SK-N-SH (cell line): ENCODE results near the gene SETD1A. TPM values are rescaled to one million over a fixed set of nuclear protein-coding genes. Genes with fewer than 3 reads are reported as not detected.

ENCODE experiments used
- CTCF ChIA-PET: fragments of 300-600, 350-600 bp; formaldehyde crosslinking; extraction: SDS; loops from one replicate; lab custom pipeline; 2021; lab: Yijun Ruan, JAX
- POLR2A ChIA-PET: fragments of 350-600 bp; sonication (Branson Sonifier 250); formaldehyde crosslinking; extraction: SDS; loops from one replicate; lab custom pipeline; 2020; ENCODE audit warnings: antibody characterized with exemption, inconsistent platforms; lab: Yijun Ruan, JAX
- DNase-seq: peaks from one replicate; pipeline ENCODE4 v3.0.0; 2012
- H2AFZ ChIP-seq: fragments of 200-600 bp; sonication (generic); 2 replicates; pipeline ENCODE4 v1.8.1; 2016; ENCODE audit warnings: antibody characterized with exemption, mild to moderate bottlenecking, low read depth
- H3F3A ChIP-seq: fragments of 200-600 bp; sonication (generic); replicated peaks from 2 replicates; pipeline ENCODE3; 2016; ENCODE audit warnings: antibody characterized with exemption, mild to moderate bottlenecking; ENCODE audit not compliant: insufficient read depth
- H3K27ac ChIP-seq, 2 experiments: fragments of 200-500 bp in 1 of 2; fragments of 200-600 bp in 1 of 2; sonication (Bioruptor generic) in 1 of 2; sonication (generic), shearing (Covaris generic) in 1 of 2; 2 replicates each; pipeline versions ENCODE4 v1.5.1 to v1.6.1; 2014 to 2016; ENCODE audit warnings: low read depth in 2 of 2, inconsistent platforms in 1 of 2, low read length in 1 of 2, mild to moderate bottlenecking in 1 of 2, mixed read lengths in 1 of 2
- H3K27me3 ChIP-seq: fragments of 200-600 bp; sonication (generic), shearing (Covaris generic); 2 replicates; pipeline ENCODE4 v1.6.1; 2016; ENCODE audit warnings: mixed run types; ENCODE audit not compliant: insufficient read depth
- H3K36me3 ChIP-seq, 2 experiments: fragments of 200-500 bp in 1 of 2; fragments of 200-600 bp in 1 of 2; sonication (Bioruptor generic) in 1 of 2; sonication (generic) in 1 of 2; replicated peaks in 1 of 2; 2 replicates each; pipeline versions ENCODE3 to v1.5.1; 2014 to 2016; ENCODE audit warnings: low read length in 1 of 2, mild to moderate bottlenecking in 1 of 2; ENCODE audit not compliant: insufficient read depth in 2 of 2, control insufficient read depth in 1 of 2
- H3K4me1 ChIP-seq, 2 experiments: fragments of 200-500 bp in 1 of 2; fragments of 200-600 bp in 1 of 2; sonication (Bioruptor generic) in 1 of 2; sonication (generic), shearing (Covaris generic) in 1 of 2; 2 replicates each; pipeline versions ENCODE4 v1.5.1 to v1.6.1; 2014 to 2016; ENCODE audit warnings: low read depth in 1 of 2, low read length in 1 of 2, mixed run types in 1 of 2; ENCODE audit not compliant: insufficient read depth in 2 of 2, control insufficient read depth in 1 of 2
- H3K4me2 ChIP-seq: fragments of 200-600 bp; sonication (generic), shearing (Covaris generic); 2 replicates; pipeline ENCODE4 v1.6.1; 2017; ENCODE audit warnings: mixed run types
- H3K4me3 ChIP-seq, 2 experiments: fragments of 200-500 bp in 1 of 2; fragments of 200-600 bp in 1 of 2; sonication (Bioruptor generic) in 1 of 2; sonication (generic), shearing (Covaris generic) in 1 of 2; 2 replicates each; pipeline versions ENCODE4 v1.5.1 to v1.8.1; 2014 to 2016; ENCODE audit warnings: low read depth in 2 of 2, inconsistent platforms in 1 of 2, low read length in 1 of 2, mild to moderate bottlenecking in 1 of 2, mixed read lengths in 1 of 2, moderate library complexity in 1 of 2
- H3K79me2 ChIP-seq: fragments of 200-600 bp; sonication (generic); 2 replicates; pipeline ENCODE4 v1.8.1; 2017; ENCODE audit warnings: mild to moderate bottlenecking; ENCODE audit not compliant: insufficient read depth
- H3K9ac ChIP-seq: fragments of 200-600 bp; sonication (generic); 2 replicates; pipeline ENCODE4 v1.6.1; 2017; ENCODE audit warnings: mixed run types
- H3K9me2 ChIP-seq: fragments of 200-600 bp; sonication (generic); 2 replicates; pipeline ENCODE4 v1.6.1; 2017; ENCODE audit warnings: mixed run types
- H3K9me3 ChIP-seq: fragments of 200-600 bp; sonication (generic); 2 replicates; pipeline ENCODE4 v1.6.1; 2017; ENCODE audit warnings: mixed run types, mild to moderate bottlenecking, moderate library complexity
- H4K20me1 ChIP-seq: fragments of 200-600 bp; sonication (generic); 2 replicates; pipeline ENCODE4 v1.6.1; 2017; ENCODE audit warnings: mild to moderate bottlenecking, mixed run types; ENCODE audit not compliant: insufficient read depth
- ELF1 ChIP-seq: IDR thresholded peaks from 2 replicates; pipeline ENCODE4 v1.4.0; 2012
- EZH2phosphoT487 ChIP-seq: fragments of 200-600 bp; sonication (generic); IDR thresholded peaks from 2 replicates; pipeline ENCODE4 v1.6.1; 2017; ENCODE audit warnings: low read depth, mixed run types, mild to moderate bottlenecking, antibody characterized with exemption, moderate library complexity, borderline replicate concordance
- FOXJ3 ChIP-seq: sonication (generic); formaldehyde crosslinking; IDR thresholded peaks from 2 replicates; pipeline ENCODE4 v1.5.1; 2020; ENCODE audit warnings: mild to moderate bottlenecking, missing genetic modification reagents
- FOXM1 ChIP-seq: IDR thresholded peaks from 2 replicates; pipeline ENCODE4 v1.4.0; 2012; ENCODE audit warnings: low read depth, mild to moderate bottlenecking
- GABPA ChIP-seq: IDR thresholded peaks from 2 replicates; pipeline ENCODE4 v1.4.0; 2012; ENCODE audit warnings: low read depth, mild to moderate bottlenecking
- JUND ChIP-seq: IDR thresholded peaks from 2 replicates; pipeline ENCODE4 v1.4.0; 2012
- MAX ChIP-seq: IDR thresholded peaks from 2 replicates; pipeline ENCODE4 v1.4.0; 2012; ENCODE audit warnings: low read depth
- MEF2A ChIP-seq: IDR thresholded peaks from 2 replicates; pipeline ENCODE4 v1.4.0; 2012; ENCODE audit warnings: low read depth, borderline replicate concordance
- MXI1 ChIP-seq: IDR thresholded peaks from 2 replicates; pipeline ENCODE4 v1.6.1; 2012; ENCODE audit warnings: mild to moderate bottlenecking, low read depth, low read length, improper control_type of control experiment
- PBX3 ChIP-seq: IDR thresholded peaks from 2 replicates; pipeline ENCODE4; 2012
- POLR2AphosphoS5 ChIP-seq: IDR thresholded peaks from 2 replicates; pipeline ENCODE4 v1.6.1; 2012; ENCODE audit warnings: low read depth, low read length
- RFX5 ChIP-seq: IDR thresholded peaks from 2 replicates; pipeline ENCODE4 v1.6.1; 2012; ENCODE audit warnings: mild to moderate bottlenecking, improper control_type of control experiment, low read length
- RXRA ChIP-seq: IDR thresholded peaks from 2 replicates; pipeline ENCODE4 v1.4.0; 2012; ENCODE audit warnings: low read depth, mild to moderate bottlenecking, borderline replicate concordance
- SIN3A ChIP-seq: IDR thresholded peaks from 2 replicates; pipeline ENCODE4 v1.6.1; 2012; ENCODE audit warnings: low read depth, mild to moderate bottlenecking, low read length, moderate library complexity, borderline replicate concordance
- TCF12 ChIP-seq: IDR thresholded peaks from 2 replicates; pipeline ENCODE4 v1.4.0; 2012
- TEAD4 ChIP-seq: IDR thresholded peaks from 2 replicates; pipeline ENCODE4 v1.4.0; 2012; ENCODE audit warnings: mild to moderate bottlenecking, borderline replicate concordance; ENCODE audit not compliant: insufficient read depth
- YY1 ChIP-seq: IDR thresholded peaks from 2 replicates; pipeline ENCODE4 v1.4.0; 2012; ENCODE audit warnings: low read depth, mild to moderate bottlenecking
- ZBTB33 ChIP-seq: IDR thresholded peaks from 2 replicates; pipeline ENCODE4 v1.4.0; 2012; ENCODE audit warnings: low read depth, borderline replicate concordance
- WGBS: methylation state at CpG from one replicate; pipeline ENCODE4 v1.1.6; 2017; ENCODE audit warnings: low lambda C conversion rate; 5-methylcytosine and 5-hydroxymethylcytosine counted together
- polyA plus RNA-seq, 3 experiments: library from polyadenylated mRNA; depleted of rRNA; stranded (reverse); fragments of >200 nt; gene quantifications; 2 replicates each; pipeline ENCODE4 v1.2.3, GENCODE V29; 2012
- TF ChIP-seq, protein P1 (sequence below): fragments of 200-600 bp; sonication (generic); IDR thresholded peaks from 2 replicates; pipeline ENCODE4 v1.6.1; 2017; ENCODE audit warnings: antibody characterized with exemption, mild to moderate bottlenecking, moderate library complexity

The SETD1A gene
- polyA plus RNA-seq, 1 of the 3 experiments (the other 2 are of a cell fraction), result 6.8 TPM

DNA sequence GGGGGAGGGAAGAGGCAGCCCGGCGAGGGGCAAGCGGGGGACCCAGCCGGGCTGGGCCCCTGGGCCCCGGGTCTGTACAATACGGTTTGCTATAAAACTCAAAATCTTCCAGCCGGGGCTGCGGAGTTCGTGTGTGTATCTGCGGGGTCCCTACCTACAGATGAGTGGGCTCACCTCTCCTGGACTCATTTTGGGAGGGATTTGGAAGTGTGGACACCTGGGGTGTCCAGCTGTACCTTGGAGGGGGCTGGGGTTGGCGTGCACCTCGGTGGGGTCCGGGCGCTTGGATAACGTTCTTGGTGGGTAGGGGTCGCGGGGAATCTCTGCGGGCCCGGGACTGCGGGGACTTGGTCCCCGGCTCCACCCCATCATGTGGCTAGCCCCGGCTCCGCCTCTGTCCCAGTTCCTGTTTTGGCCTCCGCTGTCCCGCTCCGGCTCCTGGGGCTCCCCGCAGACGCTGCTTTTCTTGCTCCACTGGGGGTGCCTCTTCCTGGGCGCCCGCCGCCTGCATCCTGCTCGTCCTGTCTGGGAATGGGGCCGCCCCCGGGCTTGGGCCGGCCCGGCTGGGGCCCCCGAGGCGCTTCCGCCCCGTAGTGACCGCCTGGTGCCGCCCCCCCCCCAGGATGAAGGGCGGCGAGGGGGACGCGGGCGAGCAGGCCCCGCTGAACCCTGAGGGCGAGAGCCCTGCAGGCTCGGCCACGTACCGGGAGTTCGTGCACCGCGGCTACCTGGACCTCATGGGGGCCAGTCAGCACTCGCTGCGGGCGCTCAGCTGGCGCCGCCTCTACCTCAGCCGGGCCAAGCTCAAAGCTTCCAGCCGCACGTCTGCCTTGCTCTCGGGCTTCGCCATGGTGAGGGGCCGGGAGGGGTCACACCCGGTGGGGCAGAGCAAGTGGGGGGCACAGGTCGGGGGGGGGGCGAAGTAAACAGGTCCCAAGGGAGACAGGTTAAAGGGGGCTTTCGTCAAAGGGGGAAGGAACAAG, 8.6 kb upstream of the SETD1A start, which contains the start of gene ORAI3 (continued):
- TF ChIP-seq ZBTB33 (peak; percentile 39; the same call in 1 of the 2 replicates), TCF12 (peak; percentile 25; the same call in 1 of the 2 replicates), MAX (peak; percentile 32; the same call in 1 of the 2 replicates), MEF2A (no peak; the same call in 1 of the 2 replicates), POLR2AphosphoS5 (peak; percentile 71), TEAD4 (no peak), ELF1 (peak; percentile 66; the same call in 1 of the 2 replicates), YY1 (0 out of 2 replicates have a peak, but pooled peaks have one; percentile 49), GABPA (no peak), FOXM1 (0 out of 2 replicates have a peak, but pooled peaks have one; percentile 21), SIN3A (peak; percentile 46; the same call in 1 of the 2 replicates), JUND (peak; percentile 8; the same call in 1 of the 2 replicates)
- TF ChIP-seq, protein P1, sequence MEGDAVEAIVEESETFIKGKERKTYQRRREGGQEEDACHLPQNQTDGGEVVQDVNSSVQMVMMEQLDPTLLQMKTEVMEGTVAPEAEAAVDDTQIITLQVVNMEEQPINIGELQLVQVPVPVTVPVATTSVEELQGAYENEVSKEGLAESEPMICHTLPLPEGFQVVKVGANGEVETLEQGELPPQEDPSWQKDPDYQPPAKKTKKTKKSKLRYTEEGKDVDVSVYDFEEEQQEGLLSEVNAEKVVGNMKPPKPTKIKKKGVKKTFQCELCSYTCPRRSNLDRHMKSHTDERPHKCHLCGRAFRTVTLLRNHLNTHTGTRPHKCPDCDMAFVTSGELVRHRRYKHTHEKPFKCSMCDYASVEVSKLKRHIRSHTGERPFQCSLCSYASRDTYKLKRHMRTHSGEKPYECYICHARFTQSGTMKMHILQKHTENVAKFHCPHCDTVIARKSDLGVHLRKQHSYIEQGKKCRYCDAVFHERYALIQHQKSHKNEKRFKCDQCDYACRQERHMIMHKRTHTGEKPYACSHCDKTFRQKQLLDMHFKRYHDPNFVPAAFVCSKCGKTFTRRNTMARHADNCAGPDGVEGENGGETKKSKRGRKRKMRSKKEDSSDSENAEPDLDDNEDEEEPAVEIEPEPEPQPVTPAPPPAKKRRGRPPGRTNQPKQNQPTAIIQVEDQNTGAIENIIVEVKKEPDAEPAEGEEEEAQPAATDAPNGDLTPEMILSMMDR, result no peak

- H3K36me3 ChIP-seq, result peaks cover 0 to 10% of the 10 kb centered on the region in 2 experiments
- H4K20me1 ChIP-seq, result no peaks in the 10 kb centered on the region
- CTCF ChIA-PET, result interaction anchor here (0.7 to 6.4 kb wide), 6 partner anchors 9 to 493 kb away, joined by 3 to 45 read pairs (median 6); partner anchors contain the start of gene ZNF843
- peaks cover 12% of the 10 kb centered on the region for H3K79me2 ChIP-seq
- peaks cover 0 to 29% of the 10 kb centered on the region in 2 experiments; a peak in 1 of 4 replicates for H3K4me1 ChIP-seq
- H3K9me3 ChIP-seq, result no peaks in the 10 kb centered on the region
- DNase-seq, result peak; percentile 73
- no peaks in the 10 kb centered on the region for H3K27me3 ChIP-seq
- peak overlapping the region; percentile 86 to 91; a peak in 3 of 4 replicates for H3K27ac ChIP-seq
- peak overlapping the region; percentile 86 for H3K9ac ChIP-seq
- no peak overlapping the region for H2AFZ ChIP-seq
- H3K4me2 ChIP-seq, result peak overlapping the region; percentile 97
- H3K9me2 ChIP-seq, result no peaks in the 10 kb centered on the region
- H3K4me3 ChIP-seq, result peak overlapping the region; percentile 80 to 93
- peaks cover 52% of the 10 kb centered on the region for H3F3A ChIP-seq
- WGBS, result 14% methylated on average over 18 of the region's 21 CpGs
- POLR2A ChIA-PET, result interaction anchor here (0.6 to 1.3 kb wide), 6 partner anchors 8 to 144 kb away, joined by 3 to 6 read pairs (median 3); partner anchors contain the start of genes FBXL19 and ZNF668
- TF ChIP-seq MXI1 (peak; percentile 30), TCF12 (peak; percentile 47; the same call in 1 of the 2 replicates), EZH2phosphoT487 (no peak), RXRA (no peak), ZBTB33 (no peak), POLR2AphosphoS5 (peak; percentile 91), PBX3 (peak; percentile 8), FOXJ3 (CRISPR knock-in tag) (no peak), MAX (0 out of 2 replicates have a peak, but pooled peaks have one; percentile 28), GABPA (no peak), FOXM1 (no peak), RFX5 (no peak)
These were observed 7.7 kb upstream of the SETD1A start for GRCh38 chr16:30949650-30950515.
